KBM-7 (cell line): ENCODE results near the gene CHST12.

Source experiments
- DNase-seq: peaks from one replicate; pipeline ENCODE4 v3.0.0-alpha.2; 2015
- in situ Hi-C: fragments of 300-500 bp; cut with MboI; formaldehyde crosslinking; loops from 2 replicates; pipeline ENCODE4 v1.14.3; 2020; ENCODE audit warnings: low sequenced_read_pairs, low pct_unique_long_range_greater_than_20kb, mixed read lengths

The CHST12 gene

GRCh38 chr7:2403014-2403717 lies at the start of gene CHST12:
Gene CHST12, plus strand, starts transcription at chr7:2403611. Its CDS starts 29,029 bp downstream, at chr7:2432640.
- in situ Hi-C loops: no loop called here
- DNase-seq: peak; percentile 87

- in situ Hi-C loops: no loop called here
- peak; percentile 93 for DNase-seq
These were observed 49.5 kb upstream of the CHST12 start for GRCh38 chr7:2353936-2354185.

GRCh38 chr7:2354186-2354938 lies 49.0 kb upstream of the CHST12 start, which contains the start of gene EIF3B:
Gene EIF3B, plus strand, starts transcription at chr7:2354827. Its CDS starts 95 bp downstream, at chr7:2354922.
- in situ Hi-C loops: no loop called here
- DNase-seq: peak; percentile 95

DNA sequence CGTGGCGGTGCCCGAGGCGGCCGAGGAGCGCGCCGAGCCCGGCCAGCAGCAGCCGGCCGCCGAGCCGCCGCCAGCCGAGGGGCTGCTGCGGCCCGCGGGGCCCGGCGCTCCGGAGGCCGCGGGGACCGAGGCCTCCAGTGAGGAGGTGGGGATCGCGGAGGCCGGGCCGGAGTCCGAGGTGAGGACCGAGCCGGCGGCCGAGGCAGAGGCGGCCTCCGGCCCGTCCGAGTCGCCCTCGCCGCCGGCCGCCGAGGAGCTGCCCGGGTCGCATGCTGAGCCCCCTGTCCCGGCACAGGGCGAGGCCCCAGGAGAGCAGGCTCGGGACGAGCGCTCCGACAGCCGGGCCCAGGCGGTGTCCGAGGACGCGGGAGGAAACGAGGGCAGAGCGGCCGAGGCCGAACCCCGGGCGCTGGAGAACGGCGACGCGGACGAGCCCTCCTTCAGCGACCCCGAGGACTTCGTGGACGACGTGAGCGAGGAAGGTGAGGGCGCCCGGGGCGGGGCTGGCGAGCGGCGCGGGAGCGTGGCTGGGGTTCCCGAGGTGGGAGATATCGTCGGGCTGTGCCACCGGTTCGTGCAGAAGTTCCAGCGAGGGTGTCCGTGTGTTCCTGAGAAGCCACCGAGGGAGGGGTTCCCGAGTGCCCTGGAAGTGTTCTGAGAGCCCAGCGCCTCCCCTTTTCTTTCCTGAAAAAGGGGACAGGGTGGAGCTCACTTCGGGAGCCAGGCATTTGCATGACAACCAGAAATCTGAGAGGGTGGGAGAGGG lies 48.3 kb upstream of the CHST12 start:
- DNase-seq: peak; percentile 26
- in situ Hi-C loops: no loop called here

- DNase-seq: no peak
- in situ Hi-C loops: no loop called here
These were observed 47.8 kb upstream of the CHST12 start for GRCh38 chr7:2355705-2356008.

- no peak for DNase-seq
- in situ Hi-C loops: no loop called here
These were observed 46.2 kb upstream of the CHST12 start for GRCh38 chr7:2357165-2357564.

DNA sequence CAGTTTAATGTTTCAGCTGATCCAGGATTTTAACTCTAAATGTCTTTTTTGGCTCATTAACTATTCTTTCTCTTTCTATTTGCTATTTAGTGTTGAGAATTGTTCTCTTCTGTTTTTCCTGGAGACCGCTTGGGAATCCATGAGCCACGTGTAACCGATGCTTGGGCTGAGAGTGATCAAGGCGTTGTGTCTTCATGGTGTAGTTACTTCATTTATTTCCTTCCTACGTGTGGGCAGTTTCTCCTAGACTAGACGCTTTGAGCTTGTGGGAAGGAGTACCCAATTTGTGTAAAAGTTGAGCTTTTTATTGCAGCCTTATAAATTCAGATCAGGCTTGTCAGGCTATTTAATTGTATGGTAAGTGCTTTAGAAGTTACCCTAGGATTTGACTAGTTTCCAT lies 45.8 kb upstream of the CHST12 start:
- DNase-seq: no peak
- in situ Hi-C loops: no loop called here

DNA sequence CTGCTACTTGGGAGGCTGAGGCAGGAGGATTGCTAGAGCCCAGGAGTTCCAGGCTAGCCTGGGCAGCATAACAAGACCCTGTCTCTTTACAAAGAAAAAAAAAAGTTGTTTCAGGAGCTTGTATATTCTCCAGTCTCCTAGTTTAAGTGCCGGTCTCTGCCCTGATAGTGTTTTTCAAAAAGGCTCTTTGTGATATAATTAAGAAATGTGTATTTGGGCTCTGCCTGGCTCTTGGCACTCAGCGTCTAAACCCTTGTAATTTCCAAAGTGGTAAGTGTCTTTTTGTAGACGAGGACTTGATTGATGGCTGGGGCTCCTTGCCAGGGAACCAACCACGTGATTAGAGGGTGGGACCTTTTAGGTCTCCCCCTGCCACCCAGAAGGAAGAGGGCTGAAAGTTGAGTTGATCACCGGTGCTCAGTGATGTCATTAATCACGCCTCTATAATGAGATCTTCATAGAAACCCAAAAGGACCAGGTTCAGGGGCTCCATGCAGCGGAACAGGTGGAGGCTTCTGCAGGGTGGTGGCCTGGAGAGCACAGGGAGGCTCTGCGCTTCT lies 44.4 kb upstream of the CHST12 start:
- DNase-seq: no peak
- in situ Hi-C loops: no loop called here

GRCh38 chr7:2359610-2360009 lies 43.8 kb upstream of the CHST12 start:
- DNase-seq: no peak
- in situ Hi-C loops: no loop called here

DNA sequence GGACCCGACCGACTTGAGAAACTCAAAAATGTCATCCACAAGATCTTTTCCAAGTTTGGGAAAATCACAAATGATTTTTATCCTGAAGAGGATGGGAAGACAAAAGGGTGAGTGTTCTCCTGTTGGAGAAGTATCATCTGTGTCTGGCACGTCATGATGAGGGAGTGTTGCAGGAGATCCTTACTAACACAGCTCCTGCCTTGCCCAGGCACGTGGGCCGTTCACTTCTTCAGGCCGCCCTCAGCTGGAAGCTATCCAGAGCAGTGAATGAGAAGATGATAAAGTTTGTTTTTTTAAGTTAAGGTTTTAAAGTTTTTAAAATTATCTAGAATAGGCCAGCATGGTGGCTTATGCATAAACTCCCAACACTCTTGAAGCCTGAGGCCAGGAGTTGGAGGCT lies 42.6 kb upstream of the CHST12 start:
- in situ Hi-C loops: no loop called here
- DNase-seq: no peak

DNA sequence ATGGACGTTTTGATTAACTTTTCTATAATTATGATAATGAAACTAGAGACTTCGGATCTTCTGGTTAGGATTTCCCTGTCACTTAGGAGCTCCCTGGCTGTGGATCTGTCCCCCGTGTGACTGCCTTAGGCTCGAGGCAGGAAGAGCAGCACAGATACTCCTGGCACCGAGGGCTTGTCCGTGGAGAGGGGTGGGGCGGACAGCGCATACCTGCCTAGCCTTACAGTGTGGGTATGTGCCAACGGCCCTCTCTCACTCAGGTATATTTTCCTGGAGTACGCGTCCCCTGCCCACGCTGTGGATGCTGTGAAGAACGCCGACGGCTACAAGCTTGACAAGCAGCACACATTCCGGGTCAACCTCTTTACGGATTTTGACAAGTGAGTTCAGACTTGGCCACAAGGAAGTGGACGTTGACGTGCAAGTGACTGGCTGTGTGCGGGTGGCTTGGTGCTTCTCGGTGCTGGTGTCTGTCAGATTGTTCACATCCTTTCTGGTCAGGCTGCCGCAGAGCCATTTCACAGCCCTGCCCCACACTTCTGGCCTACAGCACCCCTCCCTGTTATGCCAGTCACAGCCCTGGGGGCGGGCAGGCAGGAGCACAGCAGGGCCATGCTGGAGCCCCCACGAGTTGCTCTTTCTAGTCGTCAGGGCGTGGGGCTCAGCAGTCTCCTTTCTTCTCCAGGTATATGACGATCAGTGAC lies 40.9 kb upstream of the CHST12 start:
- DNase-seq: no peak
- in situ Hi-C loops: no loop called here

DNA sequence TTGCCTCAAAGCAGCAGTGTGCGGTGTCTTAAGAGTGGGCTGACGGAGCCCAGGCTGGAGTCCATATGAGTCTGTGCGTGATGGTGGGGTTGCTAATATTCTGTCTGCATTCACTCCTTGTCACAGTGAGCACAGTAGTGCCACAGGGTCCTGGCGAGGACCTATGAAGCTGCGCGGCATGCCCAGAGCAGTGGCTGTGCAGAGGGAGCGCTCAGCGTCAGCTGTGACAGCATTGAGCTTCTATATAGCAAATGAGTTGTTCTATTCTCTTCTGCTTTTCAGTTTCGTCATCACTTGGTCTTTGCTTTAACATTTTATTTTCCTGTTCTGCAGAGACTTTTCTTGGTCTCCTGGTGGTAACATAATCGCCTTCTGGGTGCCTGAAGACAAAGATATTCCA lies 34.3 kb upstream of the CHST12 start:
- DNase-seq: no peak
- in situ Hi-C loops: no loop called here

GRCh38 chr7:2371329-2371728 lies 32.1 kb upstream of the CHST12 start:
- in situ Hi-C loops: no loop called here

GRCh38 chr7:2372724-2373123 lies 30.7 kb upstream of the CHST12 start:
- no peak for DNase-seq
- in situ Hi-C loops: no loop called here

More at GRCh38 chr7:2371329-2371728, 32.1 kb upstream of the CHST12 start:
- DNase-seq: no peak

- DNase-seq: no peak
- in situ Hi-C loops: no loop called here
These were observed 30.3 kb upstream of the CHST12 start for GRCh38 chr7:2373124-2373556.

DNA sequence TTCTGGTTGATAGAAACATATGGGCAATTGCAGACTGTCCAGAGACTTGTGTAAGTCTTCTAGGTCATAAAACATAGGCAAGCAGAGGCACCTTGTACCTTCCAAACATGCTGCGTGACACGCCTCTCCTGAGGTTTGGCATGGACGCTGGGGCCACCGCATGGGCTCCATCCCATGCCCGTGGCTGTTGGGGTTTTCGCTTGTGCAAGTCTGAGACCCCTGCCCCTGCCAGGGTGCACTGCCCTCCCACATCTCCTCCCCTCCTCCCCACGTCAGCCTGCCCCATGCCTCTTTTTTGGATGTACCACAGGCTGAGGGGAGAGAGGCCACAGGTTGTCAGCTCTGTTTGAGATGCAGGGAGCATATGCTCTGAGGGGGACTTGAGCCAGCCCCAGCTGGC lies 29.8 kb upstream of the CHST12 start:
- in situ Hi-C loops: no loop called here
- no peak for DNase-seq

DNA sequence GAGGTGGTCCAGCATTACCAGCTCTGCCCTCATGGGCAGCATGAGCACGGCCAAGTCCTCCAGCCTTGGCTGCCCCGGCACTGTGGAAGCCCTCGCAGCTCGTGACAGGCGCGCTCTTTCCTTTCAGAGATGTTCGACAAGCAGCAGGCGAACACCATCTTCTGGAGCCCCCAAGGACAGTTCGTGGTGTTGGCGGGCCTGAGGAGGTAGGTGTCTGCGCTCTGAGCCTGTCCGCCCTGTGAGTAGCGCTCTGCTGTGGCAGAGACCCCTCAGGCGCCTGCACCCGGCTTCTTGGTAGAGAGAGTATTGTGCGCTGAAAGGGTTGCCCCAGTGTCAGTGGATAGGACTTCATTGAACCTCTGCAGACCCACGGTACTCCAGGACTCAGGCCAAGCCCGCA lies 29.0 kb upstream of the CHST12 start:
- no peak for DNase-seq
- in situ Hi-C loops: no loop called here

- in situ Hi-C loops: no loop called here
- DNase-seq: no peak
These were observed 28.3 kb upstream of the CHST12 start for GRCh38 chr7:2374830-2375728.
